Activated T-helper 17 cell treated with anti-CD3 and anti-CD28 coated beads, Interleukin-2, amount 50 U/mL, for 72 hours (primary cell): Measurements from ENCODE around the gene MAPT. TPM values are rescaled to one million over a fixed set of nuclear protein-coding genes. Genes with fewer than 3 reads are reported as not detected.

Experiments
- ATAC-seq: fragments of 150-1000 bp; cut with Tn5 transposase; replicated peaks from 2 replicates; pipeline ENCODE4 v1.10.0; 2021; ENCODE audit warnings: mild to moderate bottlenecking, moderate library complexity
- H3K27ac Mint-ChIP-seq: one replicate; pipeline ENCODE4 v1.8.0; 2022; ENCODE audit warnings: mixed read lengths
- H3K27me3 Mint-ChIP-seq: one replicate; pipeline ENCODE4 v1.8.0; 2022; ENCODE audit warnings: mixed read lengths
- H3K36me3 Mint-ChIP-seq: one replicate; pipeline ENCODE4 v1.8.0; 2022; ENCODE audit warnings: low read depth, mild to moderate bottlenecking, mixed read lengths
- H3K4me1 Mint-ChIP-seq: one replicate; pipeline ENCODE4 v1.8.0; 2022; ENCODE audit warnings: mixed read lengths
- H3K4me3 Mint-ChIP-seq: one replicate; pipeline ENCODE4 v1.8.0; 2022; ENCODE audit warnings: mild to moderate bottlenecking, mixed read lengths
- H3K9me3 Mint-ChIP-seq: one replicate; pipeline ENCODE4 v1.8.0; 2022; ENCODE audit warnings: mixed read lengths
- total RNA-seq, 2 donors: library from RNA; stranded (reverse); gene quantifications; one replicate each; pipeline ENCODE4 v1.2.3, GENCODE V29; 2022

MAPT gene
- total RNA-seq, 2 donors from 2014 or later = 0.63 to 4.9 TPM

- Mint-ChIP-seq H3K9me3 (no peaks in the 10 kb centered on the region), H3K36me3 (peaks cover 97% of the 10 kb centered on the region), H3K4me3 (no peak overlapping the region), H3K4me1 (peaks cover 13% of the 10 kb centered on the region), H3K27ac (peak overlapping the region; percentile 49), H3K27me3 (no peaks in the 10 kb centered on the region)
- ATAC-seq = no peak
These were observed 150.6 kb downstream of the MAPT start for GRCh38 chr17:46044989-46045388.

- Mint-ChIP-seq H3K9me3 (no peaks in the 10 kb centered on the region), H3K36me3 (peaks cover 97% of the 10 kb centered on the region), H3K4me3 (no peak overlapping the region), H3K27me3 (no peaks in the 10 kb centered on the region), H3K27ac (peak overlapping the region; percentile 12), H3K4me1 (peaks cover 13% of the 10 kb centered on the region)
- peak; percentile 91 for ATAC-seq
These were observed 151.3 kb downstream of the MAPT start for GRCh38 chr17:46045639-46046038.

- Mint-ChIP-seq H3K9me3 (no peaks in the 10 kb centered on the region), H3K27ac (no peak overlapping the region), H3K4me1 (peaks cover 24% of the 10 kb centered on the region), H3K4me3 (no peak overlapping the region), H3K27me3 (no peaks in the 10 kb centered on the region), H3K36me3 (peaks cover 97% of the 10 kb centered on the region)
- no peak for ATAC-seq
These were observed 152.6 kb downstream of the MAPT start for GRCh38 chr17:46046957-46047356.

- H3K36me3 Mint-ChIP-seq = peaks cover 97% of the 10 kb centered on the region
- H3K27me3 Mint-ChIP-seq = no peaks in the 10 kb centered on the region
- peaks cover 28% of the 10 kb centered on the region for H3K4me1 Mint-ChIP-seq
- no peaks in the 10 kb centered on the region for H3K9me3 Mint-ChIP-seq
- H3K4me3 Mint-ChIP-seq = no peak overlapping the region
- ATAC-seq = no peak
- H3K27ac Mint-ChIP-seq = no peak overlapping the region
These were observed 153.0 kb downstream of the MAPT start for GRCh38 chr17:46047398-46047797.

GRCh38 chr17:46047856-46048255 is 153.5 kb downstream of the MAPT start:
- ATAC-seq = no peak
- H3K36me3 Mint-ChIP-seq = peaks cover 95% of the 10 kb centered on the region
- peaks cover 29% of the 10 kb centered on the region for H3K4me1 Mint-ChIP-seq

GRCh38 chr17:46049656-46050055 is 155.3 kb downstream of the MAPT start:
- Mint-ChIP-seq H3K4me1 (peaks cover 31% of the 10 kb centered on the region), H3K27me3 (no peaks in the 10 kb centered on the region), H3K27ac (no peak overlapping the region), H3K9me3 (no peaks in the 10 kb centered on the region), H3K36me3 (peaks cover 89% of the 10 kb centered on the region), H3K4me3 (no peak overlapping the region)
- no peak for ATAC-seq

More at GRCh38 chr17:46047856-46048255, 153.5 kb downstream of the MAPT start:
- H3K27ac Mint-ChIP-seq = no peak overlapping the region
- H3K27me3 Mint-ChIP-seq = no peaks in the 10 kb centered on the region
- H3K4me3 Mint-ChIP-seq = no peak overlapping the region
- no peaks in the 10 kb centered on the region for H3K9me3 Mint-ChIP-seq

- no peaks in the 10 kb centered on the region for H3K27me3 Mint-ChIP-seq
- H3K9me3 Mint-ChIP-seq = no peaks in the 10 kb centered on the region
- H3K36me3 Mint-ChIP-seq = peaks cover 84% of the 10 kb centered on the region
- no peak for ATAC-seq
- H3K4me1 Mint-ChIP-seq = peaks cover 37% of the 10 kb centered on the region
- H3K27ac Mint-ChIP-seq = peak overlapping the region; percentile 15
- H3K4me3 Mint-ChIP-seq = no peak overlapping the region
These were observed 159.7 kb downstream of the MAPT start for GRCh38 chr17:46053911-46054534.

GRCh38 chr17:46056800-46057304 is 162.5 kb downstream of the MAPT start:
- H3K27ac Mint-ChIP-seq = peak overlapping the region; percentile 67
- peaks cover 81% of the 10 kb centered on the region for H3K36me3 Mint-ChIP-seq
- no peak overlapping the region for H3K4me3 Mint-ChIP-seq
- peaks cover 33% of the 10 kb centered on the region for H3K4me1 Mint-ChIP-seq
- no peaks in the 10 kb centered on the region for H3K9me3 Mint-ChIP-seq
- H3K27me3 Mint-ChIP-seq = no peaks in the 10 kb centered on the region
- ATAC-seq = no peak

- no peaks in the 10 kb centered on the region for H3K9me3 Mint-ChIP-seq
- no peaks in the 10 kb centered on the region for H3K27me3 Mint-ChIP-seq
- H3K4me3 Mint-ChIP-seq = no peak overlapping the region
- H3K4me1 Mint-ChIP-seq = peaks cover 28% of the 10 kb centered on the region
- peak overlapping the region; percentile 65 for H3K27ac Mint-ChIP-seq
- peaks cover 81% of the 10 kb centered on the region for H3K36me3 Mint-ChIP-seq
- no peak for ATAC-seq
These were observed 163.0 kb downstream of the MAPT start for GRCh38 chr17:46057366-46057765.

GRCh38 chr17:46059486-46059885 is 165.1 kb downstream of the MAPT start:
- no peak overlapping the region for H3K27ac Mint-ChIP-seq
- H3K9me3 Mint-ChIP-seq = no peaks in the 10 kb centered on the region
- H3K27me3 Mint-ChIP-seq = no peaks in the 10 kb centered on the region
- no peak overlapping the region for H3K4me3 Mint-ChIP-seq
- no peak for ATAC-seq
- H3K36me3 Mint-ChIP-seq = peaks cover 86% of the 10 kb centered on the region
- H3K4me1 Mint-ChIP-seq = peaks cover 23% of the 10 kb centered on the region

- peaks cover 89% of the 10 kb centered on the region for H3K36me3 Mint-ChIP-seq
- H3K27ac Mint-ChIP-seq = no peak overlapping the region
- no peak overlapping the region for H3K4me3 Mint-ChIP-seq
- peaks cover 22% of the 10 kb centered on the region for H3K4me1 Mint-ChIP-seq
- no peak for ATAC-seq
- no peaks in the 10 kb centered on the region for H3K27me3 Mint-ChIP-seq
- no peaks in the 10 kb centered on the region for H3K9me3 Mint-ChIP-seq
These were observed 166.1 kb downstream of the MAPT start for GRCh38 chr17:46060461-46060860.

GRCh38 chr17:46061435-46061834 is 167.1 kb downstream of the MAPT start:
- no peaks in the 10 kb centered on the region for H3K9me3 Mint-ChIP-seq
- no peak overlapping the region for H3K4me3 Mint-ChIP-seq
- peaks cover 94% of the 10 kb centered on the region for H3K36me3 Mint-ChIP-seq

GRCh38 chr17:46063241-46063640 is 168.9 kb downstream of the MAPT start:
- Mint-ChIP-seq H3K36me3 (peaks cover 94% of the 10 kb centered on the region), H3K27ac (no peak overlapping the region), H3K27me3 (no peaks in the 10 kb centered on the region), H3K4me3 (no peak overlapping the region), H3K9me3 (no peaks in the 10 kb centered on the region), H3K4me1 (peaks cover 16% of the 10 kb centered on the region)
- ATAC-seq = no peak

More at GRCh38 chr17:46061435-46061834, 167.1 kb downstream of the MAPT start:
- H3K27me3 Mint-ChIP-seq = no peaks in the 10 kb centered on the region
- H3K27ac Mint-ChIP-seq = no peak overlapping the region
- peaks cover 22% of the 10 kb centered on the region for H3K4me1 Mint-ChIP-seq
- no peak for ATAC-seq

GRCh38 chr17:46064460-46064859 is 170.1 kb downstream of the MAPT start:
- Mint-ChIP-seq H3K4me3 (no peak overlapping the region), H3K36me3 (peaks cover 86% of the 10 kb centered on the region), H3K27ac (no peak overlapping the region)

GRCh38 chr17:46071796-46072195 is 177.4 kb downstream of the MAPT start:
- no peaks in the 10 kb centered on the region for H3K27me3 Mint-ChIP-seq
- peaks cover 52% of the 10 kb centered on the region for H3K36me3 Mint-ChIP-seq
- no peak overlapping the region for H3K27ac Mint-ChIP-seq
- peaks cover 14% of the 10 kb centered on the region for H3K4me1 Mint-ChIP-seq
- H3K9me3 Mint-ChIP-seq = no peaks in the 10 kb centered on the region
- no peak overlapping the region for H3K4me3 Mint-ChIP-seq
- ATAC-seq = no peak

More at GRCh38 chr17:46064460-46064859, 170.1 kb downstream of the MAPT start:
- H3K9me3 Mint-ChIP-seq = no peaks in the 10 kb centered on the region
- peaks cover 8% of the 10 kb centered on the region for H3K4me1 Mint-ChIP-seq
- ATAC-seq = no peak
- no peaks in the 10 kb centered on the region for H3K27me3 Mint-ChIP-seq
